Thoracic aorta (tissue), 2 donors: ENCODE data around the gene ASAP2. TPM values are rescaled to one million over a fixed set of nuclear protein-coding genes. Genes with fewer than 3 reads are reported as not detected.

Experiments used
- ATAC-seq: fragments of 150-250 bp; one replicate; pipeline ENCODE4 v1.8.0; 2017; ENCODE audit warnings: low read depth; ENCODE audit not compliant: insufficient number of reproducible peaks, low FRiP score
- DNase-seq: peaks from one replicate; pipeline ENCODE4 v3.0.0-alpha.2; 2020; ENCODE audit warnings: low spot score
- H3K27ac ChIP-seq, 2 donors: fragments of 200-600 bp; sonication (generic); 1 replicate in 1 of 2; 2 replicates in 1 of 2; pipeline ENCODE4 v1.5.1; 2016; ENCODE audit warnings: mild to moderate bottlenecking in 2 of 2, moderate library complexity in 2 of 2
- H3K27me3 ChIP-seq: fragments of 200-600 bp; sonication (generic); replicated peaks from 2 replicates; pipeline ENCODE4 v1.6.0; 2016; ENCODE audit warnings: mild to moderate bottlenecking; ENCODE audit not compliant: insufficient read depth
- H3K36me3 ChIP-seq: fragments of 200-600 bp; sonication (generic); one replicate; pipeline ENCODE4 v1.5.1; 2016
- H3K4me1 ChIP-seq, 2 donors: fragments of 200-600 bp; sonication (generic); 1 replicate in 1 of 2; 2 replicates in 1 of 2; pipeline versions ENCODE4 v1.5.1 to v1.6.0; 2016; ENCODE audit warnings: low read depth in 2 of 2, mild to moderate bottlenecking in 1 of 2; ENCODE audit not compliant: control insufficient read depth in 1 of 2
- H3K4me3 ChIP-seq: fragments of 200-600 bp; sonication (generic); 2 replicates; pipeline ENCODE4 v1.5.1; 2016; ENCODE audit warnings: mild to moderate bottlenecking
- H3K9me3 ChIP-seq: fragments of 200-600 bp; sonication (generic); 2 replicates; pipeline ENCODE4 v1.5.1; 2016
- total RNA-seq, 2 donors: library from RNA; depleted of rRNA; stranded (reverse); fragments of >200 nt; gene quantifications; one replicate each; pipeline versions ENCODE4 v1.1.0 to v1.2.3, GENCODE V29; 2016
- TF ChIP-seq, protein P1 (sequence below): fragments of 200-600 bp; sonication (generic); IDR thresholded peaks from one replicate; pipeline ENCODE4 v1.5.1; 2019; ENCODE audit warnings: antibody characterized with exemption

ASAP2 gene
- total RNA-seq, 2 donors from 2014 or later, result 58.1 to 102 TPM

- Histone ChIP-seq H3K27ac (peak overlapping the region; percentile 92 to 96), H3K4me1 (peaks cover 24 to 57% of the 10 kb centered on the region in 2 donors)
- no peak for DNase-seq
These were observed 13.9 kb upstream of the ASAP2 start for GRCh38 chr2:9192712-9193111.

GRCh38 chr2:9194352-9194751 lies 12.3 kb upstream of the ASAP2 start:
- DNase-seq (no peak), ATAC-seq (no peak)
- H3K4me1 ChIP-seq, result peaks cover 24 to 49% of the 10 kb centered on the region in 2 donors
- H3K27ac ChIP-seq, result peak overlapping the region; percentile 92 to 96
- no peaks in the 10 kb centered on the region for H3K9me3 ChIP-seq
- H3K4me3 ChIP-seq, result no peak overlapping the region
- H3K36me3 ChIP-seq, result no peaks in the 10 kb centered on the region
- H3K27me3 ChIP-seq, result no peaks in the 10 kb centered on the region
- TF ChIP-seq, protein P1, sequence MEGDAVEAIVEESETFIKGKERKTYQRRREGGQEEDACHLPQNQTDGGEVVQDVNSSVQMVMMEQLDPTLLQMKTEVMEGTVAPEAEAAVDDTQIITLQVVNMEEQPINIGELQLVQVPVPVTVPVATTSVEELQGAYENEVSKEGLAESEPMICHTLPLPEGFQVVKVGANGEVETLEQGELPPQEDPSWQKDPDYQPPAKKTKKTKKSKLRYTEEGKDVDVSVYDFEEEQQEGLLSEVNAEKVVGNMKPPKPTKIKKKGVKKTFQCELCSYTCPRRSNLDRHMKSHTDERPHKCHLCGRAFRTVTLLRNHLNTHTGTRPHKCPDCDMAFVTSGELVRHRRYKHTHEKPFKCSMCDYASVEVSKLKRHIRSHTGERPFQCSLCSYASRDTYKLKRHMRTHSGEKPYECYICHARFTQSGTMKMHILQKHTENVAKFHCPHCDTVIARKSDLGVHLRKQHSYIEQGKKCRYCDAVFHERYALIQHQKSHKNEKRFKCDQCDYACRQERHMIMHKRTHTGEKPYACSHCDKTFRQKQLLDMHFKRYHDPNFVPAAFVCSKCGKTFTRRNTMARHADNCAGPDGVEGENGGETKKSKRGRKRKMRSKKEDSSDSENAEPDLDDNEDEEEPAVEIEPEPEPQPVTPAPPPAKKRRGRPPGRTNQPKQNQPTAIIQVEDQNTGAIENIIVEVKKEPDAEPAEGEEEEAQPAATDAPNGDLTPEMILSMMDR, result no peak

More at GRCh38 chr2:9192712-9193111, 13.9 kb upstream of the ASAP2 start:
- H3K4me3 ChIP-seq, result no peak overlapping the region
- ATAC-seq, result no peak
- TF ChIP-seq, protein P1, result no peak
- H3K36me3 ChIP-seq, result no peaks in the 10 kb centered on the region
- H3K27me3 ChIP-seq, result no peaks in the 10 kb centered on the region
- no peaks in the 10 kb centered on the region for H3K9me3 ChIP-seq

DNA sequence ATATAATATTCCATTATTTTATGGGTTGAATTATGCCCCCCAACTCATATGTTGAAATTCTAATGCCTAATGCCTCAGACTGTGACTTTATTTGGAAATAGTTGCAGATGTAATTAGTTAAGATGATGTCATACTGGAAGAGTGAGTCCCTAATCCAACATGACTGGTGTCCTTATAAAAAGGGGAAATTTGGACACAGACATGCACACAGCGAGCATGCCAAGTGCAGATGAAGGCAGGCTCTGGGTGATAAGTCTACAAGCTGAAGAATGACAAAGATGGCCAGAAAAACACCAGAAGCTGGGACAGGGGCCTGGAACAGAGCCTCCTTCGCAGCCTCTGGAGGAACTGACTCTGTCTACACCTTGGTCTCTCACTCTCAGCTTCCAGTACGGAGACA lies 10.0 kb upstream of the ASAP2 start:
- Histone ChIP-seq H3K4me1 (peaks cover 18 to 28% of the 10 kb centered on the region in 2 donors), H3K36me3 (no peaks in the 10 kb centered on the region), H3K9me3 (no peaks in the 10 kb centered on the region), H3K27ac (peak overlapping the region in 1 of 2 donors; percentile 17), H3K4me3 (no peak overlapping the region), H3K27me3 (no peaks in the 10 kb centered on the region)
- DNase-seq (no peak), ATAC-seq (no peak)
- TF ChIP-seq, protein P1, result no peak

DNA sequence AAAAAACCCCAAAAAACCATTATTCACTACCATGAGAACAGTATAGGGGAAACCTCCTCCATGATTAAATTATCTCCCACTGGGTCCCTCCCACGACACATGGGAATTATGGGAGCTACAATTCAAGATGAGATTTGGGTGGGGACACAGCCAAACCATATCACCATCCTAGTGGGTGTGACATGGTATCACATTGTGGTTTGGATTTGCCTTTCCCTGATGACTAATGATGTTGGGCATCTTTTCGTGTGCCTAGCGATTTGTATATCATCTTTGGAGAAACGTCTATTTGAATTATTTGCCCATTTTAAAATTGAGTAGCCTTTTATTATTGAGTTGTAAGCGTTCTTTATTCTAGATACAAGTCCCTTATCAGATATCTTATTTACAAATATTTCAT lies 8.7 kb upstream of the ASAP2 start:
- Histone ChIP-seq H3K9me3 (no peaks in the 10 kb centered on the region), H3K36me3 (no peaks in the 10 kb centered on the region), H3K4me1 (peaks cover 9 to 16% of the 10 kb centered on the region in 2 donors), H3K27ac (no peak overlapping the region), H3K4me3 (no peak overlapping the region), H3K27me3 (no peaks in the 10 kb centered on the region)
- DNase-seq, result no peak
- TF ChIP-seq, protein P1, result no peak
- no peak for ATAC-seq

- no peak overlapping the region for H3K4me3 ChIP-seq
- no peaks in the 10 kb centered on the region for H3K4me1 ChIP-seq
- H3K9me3 ChIP-seq, result no peaks in the 10 kb centered on the region
- no peak for ATAC-seq
- H3K36me3 ChIP-seq, result no peaks in the 10 kb centered on the region
- TF ChIP-seq, protein P1, result no peak
- no peaks in the 10 kb centered on the region for H3K27me3 ChIP-seq
- H3K27ac ChIP-seq, result no peak overlapping the region
- DNase-seq, result no peak
These were observed 6.6 kb upstream of the ASAP2 start for GRCh38 chr2:9199716-9200632.
